IPS-15b (cell line): ENCODE measurements around the gene UBP1.
"Not testable (repeated sequence)": the region's sequence is repeated elsewhere in the genome, so short reads cannot be mapped to it uniquely, and the experiment has no call there.

ENCODE experiments used
- H3K27me3 ChIP-seq: one replicate; pipeline ENCODE4 v1.6.1; 2013; ENCODE audit warnings: low read length; ENCODE audit not compliant: control insufficient read depth, insufficient read depth
- H3K36me3 ChIP-seq: one replicate; pipeline ENCODE4 v1.6.1; 2013; ENCODE audit warnings: low read length; ENCODE audit not compliant: control insufficient read depth, insufficient read depth
- H3K4me1 ChIP-seq: one replicate; pipeline ENCODE4 v1.6.1; 2013; ENCODE audit warnings: mild to moderate bottlenecking, low read length; ENCODE audit not compliant: control insufficient read depth, insufficient read depth
- H3K4me3 ChIP-seq: one replicate; pipeline ENCODE4 v1.5.1; 2013; ENCODE audit warnings: low read depth, low read length
- H3K9ac ChIP-seq: one replicate; pipeline ENCODE4 v1.6.1; 2013; ENCODE audit warnings: low read depth, mild to moderate bottlenecking, low read length
- H3K9me3 ChIP-seq: one replicate; pipeline ENCODE4 v1.6.1; 2013; ENCODE audit warnings: mild to moderate bottlenecking, low read length; ENCODE audit not compliant: control insufficient read depth, insufficient read depth

UBP1 gene

DNA sequence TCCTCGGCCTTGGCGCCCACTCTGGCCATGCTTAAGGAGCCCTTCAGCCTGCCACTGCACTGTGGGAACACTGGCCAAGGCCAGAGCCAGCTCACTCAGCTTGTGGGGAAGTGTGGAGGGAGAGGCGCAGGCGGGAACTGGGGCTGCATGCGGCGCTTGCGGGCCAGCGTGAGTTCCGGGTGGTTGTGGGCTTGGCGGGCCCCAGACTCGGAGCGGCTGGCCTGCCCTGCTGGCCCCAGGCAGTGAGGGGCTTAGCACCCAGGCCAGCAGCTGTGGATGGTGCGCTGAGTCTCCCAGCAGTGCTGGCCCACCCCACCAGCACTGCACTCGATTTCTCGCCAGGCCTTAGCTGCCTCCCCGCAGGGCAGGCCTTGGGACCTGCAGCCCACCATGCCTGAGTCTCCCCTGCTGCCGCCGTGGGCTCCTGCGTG is 13.1 kb upstream of the UBP1 start:
- H3K4me3 ChIP-seq: no peak overlapping the region
- no peaks in the 10 kb centered on the region for H3K27me3 ChIP-seq
- no peak overlapping the region for H3K9ac ChIP-seq
- H3K9me3 ChIP-seq: peaks cover 2% of the 10 kb centered on the region
- H3K36me3 ChIP-seq: peaks cover 9% of the 10 kb centered on the region
- H3K4me1 ChIP-seq: no peaks in the 10 kb centered on the region

DNA sequence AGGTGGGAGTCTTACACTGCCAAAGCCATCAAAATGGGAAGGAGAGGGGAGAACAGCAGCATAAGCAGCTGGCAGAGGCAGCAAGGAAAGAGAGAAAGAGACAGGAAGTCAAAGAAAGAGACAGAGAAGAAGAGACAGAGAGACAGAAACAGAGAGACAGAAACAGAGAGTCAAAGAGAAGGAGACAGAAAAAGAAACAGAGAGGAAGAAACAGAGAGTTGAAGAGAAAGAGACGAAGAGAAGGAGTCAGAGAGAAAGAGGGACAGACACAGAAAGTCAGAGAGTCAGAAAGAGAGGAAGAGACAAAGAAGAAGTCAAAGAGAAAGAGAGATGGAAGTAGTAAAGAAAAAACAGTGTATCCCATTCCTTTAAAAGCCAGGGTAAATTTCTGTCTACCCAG is 11.8 kb upstream of the UBP1 start:
- H3K4me1 ChIP-seq, H3K4me3 ChIP-seq, H3K9me3 ChIP-seq, H3K9ac ChIP-seq, H3K27me3 ChIP-seq, H3K36me3 ChIP-seq: not testable (repeated sequence)

DNA sequence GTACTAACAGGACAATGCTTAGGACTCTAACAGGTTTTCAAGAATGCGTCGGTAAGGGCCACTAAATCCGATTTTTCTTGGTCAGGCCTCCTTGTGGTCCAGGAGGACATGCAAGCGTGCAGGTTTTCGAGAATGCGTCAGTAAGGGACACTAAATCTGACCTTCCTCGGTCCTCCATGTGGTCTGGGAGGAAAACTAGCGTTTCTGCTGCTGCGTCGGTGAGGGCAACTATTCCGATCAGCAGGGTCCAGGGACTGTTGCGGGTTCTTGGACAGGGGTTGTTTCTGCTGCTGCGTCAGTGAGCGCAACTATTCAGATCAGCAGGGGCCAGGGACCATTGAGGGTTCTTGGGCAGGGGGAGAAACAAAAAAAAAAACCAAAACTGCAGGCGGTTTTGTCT is 7.8 kb upstream of the UBP1 start:
- Histone ChIP-seq H3K4me3 (peak overlapping the region; percentile 58), H3K36me3 (peaks cover 2% of the 10 kb centered on the region), H3K4me1 (no peaks in the 10 kb centered on the region), H3K9ac (peak overlapping the region; percentile 32), H3K27me3 (no peaks in the 10 kb centered on the region), H3K9me3 (no peaks in the 10 kb centered on the region)

DNA sequence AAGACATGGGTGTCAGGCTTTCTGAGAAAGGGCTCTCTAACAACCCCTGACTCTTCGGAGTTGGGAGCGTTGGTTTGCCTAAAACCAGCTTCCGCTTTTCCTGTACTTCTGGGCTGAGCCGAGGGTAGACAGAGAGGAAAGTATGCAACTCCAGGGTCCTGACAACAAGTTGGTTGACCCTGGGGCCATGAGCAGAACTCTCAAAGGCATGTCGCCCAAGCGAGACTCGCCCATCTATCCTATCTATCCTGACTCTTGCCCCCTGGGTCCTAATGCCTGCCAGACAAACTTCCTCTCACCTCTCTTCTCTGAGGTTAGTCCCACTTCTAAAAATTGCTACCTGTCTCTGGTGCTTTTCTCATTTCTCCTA is 7.0 kb upstream of the UBP1 start:
- H3K36me3 ChIP-seq, H3K4me1 ChIP-seq, H3K27me3 ChIP-seq, H3K9ac ChIP-seq, H3K9me3 ChIP-seq: not testable (repeated sequence)
- H3K4me3 ChIP-seq: peak overlapping the region; percentile 58

DNA sequence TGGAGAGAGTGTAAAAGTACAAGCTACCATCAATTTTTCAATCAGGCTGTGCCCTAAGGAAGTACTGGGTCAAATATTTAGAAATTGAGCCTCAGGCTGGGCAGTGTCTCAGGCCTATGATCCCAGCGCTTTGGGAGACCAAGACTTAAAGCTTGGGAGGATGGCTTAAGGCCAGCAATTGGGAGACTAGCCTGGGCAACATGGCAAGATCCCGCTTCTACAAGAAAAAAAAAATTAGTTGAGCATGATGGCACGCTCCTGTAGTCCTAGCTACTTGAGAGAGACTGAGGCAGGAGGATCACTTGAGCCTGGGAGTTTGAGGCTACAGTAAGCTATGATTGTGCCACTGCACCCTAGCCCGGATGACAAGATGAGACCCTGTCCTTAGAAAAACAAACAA is 2.0 kb upstream of the UBP1 start:
- no peak overlapping the region for H3K4me3 ChIP-seq
- no peak overlapping the region for H3K9ac ChIP-seq
- no peaks in the 10 kb centered on the region for H3K27me3 ChIP-seq
- H3K9me3 ChIP-seq: no peaks in the 10 kb centered on the region
- H3K4me1 ChIP-seq: no peaks in the 10 kb centered on the region
- H3K36me3 ChIP-seq: no peaks in the 10 kb centered on the region

DNA sequence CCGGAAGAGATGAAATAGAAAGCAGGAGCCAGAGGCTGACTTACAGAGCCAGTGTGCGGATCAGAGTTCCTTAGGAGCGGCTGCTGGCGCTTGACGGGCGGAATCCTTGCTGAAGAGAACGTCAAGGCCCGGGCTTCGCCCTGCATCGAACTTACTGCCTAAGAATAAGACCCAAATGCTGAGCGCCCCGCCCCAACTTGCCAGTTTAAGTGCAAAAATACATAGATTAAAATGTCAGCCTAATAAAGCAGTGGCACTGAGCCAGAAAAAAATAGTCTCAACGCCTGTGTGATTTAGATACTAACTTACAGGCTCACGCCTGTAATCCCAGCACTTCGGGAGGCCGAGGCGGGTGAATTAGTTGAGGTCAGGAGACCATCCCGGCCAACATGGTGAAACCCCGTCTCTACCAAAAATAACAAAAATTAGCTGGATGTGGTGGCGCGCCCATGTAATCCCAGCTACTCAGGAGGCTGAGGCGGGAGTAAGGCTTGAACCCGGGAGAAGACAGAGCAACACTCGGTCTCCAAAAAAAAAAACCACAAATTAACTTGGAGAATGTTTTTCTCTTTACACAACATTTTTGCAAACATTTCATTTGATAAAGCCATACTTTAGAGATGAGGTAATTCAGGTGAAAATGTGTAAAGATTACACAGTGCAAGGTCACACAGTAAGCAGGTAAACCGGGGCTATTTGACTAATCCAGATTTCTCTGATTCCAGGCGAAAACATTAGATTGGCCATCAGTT is 1.2 kb upstream of the UBP1 start:
- Histone ChIP-seq H3K9ac (peak overlapping the region; percentile 85), H3K9me3 (no peaks in the 10 kb centered on the region), H3K36me3 (no peaks in the 10 kb centered on the region), H3K27me3 (no peaks in the 10 kb centered on the region), H3K4me1 (peaks cover 4% of the 10 kb centered on the region), H3K4me3 (peak overlapping the region; percentile 83)

DNA sequence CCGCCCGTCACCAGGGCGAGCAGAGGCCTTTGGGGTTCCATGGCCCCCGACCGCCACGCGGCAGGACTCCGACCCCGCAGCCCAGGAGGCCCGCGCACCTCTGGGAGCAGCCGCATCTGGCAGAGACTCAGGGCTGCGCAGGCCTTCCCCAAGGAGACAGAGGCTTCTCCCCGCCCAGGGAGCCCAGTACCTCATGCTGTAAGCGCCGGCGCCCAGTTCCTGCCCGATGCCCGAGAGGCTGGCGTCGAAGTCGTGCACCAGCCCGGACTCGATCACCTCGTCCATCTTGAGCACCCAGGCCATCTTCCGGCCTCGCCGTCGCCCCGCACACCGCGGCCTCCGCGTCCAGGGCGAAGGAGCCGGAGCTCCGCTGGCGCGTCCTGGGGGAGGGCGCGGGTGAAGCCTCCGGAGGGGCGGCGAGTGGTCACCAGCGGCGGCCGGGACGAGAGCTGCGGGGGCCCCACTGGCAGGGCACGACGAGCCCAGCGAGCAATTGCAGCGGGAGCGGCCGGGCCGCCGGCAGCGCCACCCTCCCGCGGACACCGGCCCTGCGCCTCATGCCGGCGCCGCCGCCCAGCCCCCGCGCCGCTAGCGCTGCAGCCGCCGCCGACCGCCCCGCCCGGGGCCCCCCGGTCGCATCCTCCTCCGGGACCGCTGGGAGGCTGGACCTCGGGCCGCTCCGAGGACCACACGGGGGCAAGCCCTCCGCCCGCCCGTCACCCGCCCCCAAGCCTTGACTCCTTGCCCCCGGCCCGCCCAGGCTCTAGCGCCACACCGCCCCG is 468 bp downstream of the UBP1 start:
- H3K27me3 ChIP-seq: no peaks in the 10 kb centered on the region

DNA sequence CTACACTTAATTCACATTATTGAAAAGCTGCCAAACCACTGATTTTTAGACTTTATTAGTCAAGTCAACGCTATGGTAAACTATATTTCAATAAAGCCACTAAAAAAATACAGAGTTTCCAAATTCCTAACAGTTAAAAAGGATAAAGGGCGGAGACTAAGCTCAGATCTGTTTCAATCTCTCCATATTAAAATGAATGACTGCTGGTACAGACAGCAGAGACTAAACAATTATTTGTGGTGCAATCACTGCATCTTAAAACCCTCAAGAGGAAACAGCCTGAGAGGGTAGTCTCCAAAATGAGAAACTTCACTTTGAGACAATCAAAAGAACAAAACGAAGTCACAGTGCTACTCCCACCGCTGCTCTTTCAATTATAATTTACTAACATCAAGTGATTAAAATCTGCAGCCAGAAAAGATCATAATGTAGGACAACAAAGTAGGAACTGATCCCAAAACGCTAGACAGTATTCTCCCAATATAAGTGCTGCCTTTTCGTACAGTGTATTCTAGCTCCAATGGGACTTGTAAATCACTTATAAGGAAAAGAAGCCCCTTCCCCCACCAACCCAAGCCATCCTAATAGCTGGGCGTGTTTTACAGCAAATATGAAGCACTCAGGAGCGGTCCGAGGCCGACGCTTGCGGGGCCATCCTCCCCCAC is 1.2 kb downstream of the UBP1 start:
- Histone ChIP-seq H3K27me3 (no peaks in the 10 kb centered on the region), H3K4me3 (peak overlapping the region; percentile 90), H3K36me3 (no peaks in the 10 kb centered on the region), H3K9ac (peak overlapping the region; percentile 91), H3K9me3 (no peaks in the 10 kb centered on the region), H3K4me1 (peaks cover 4% of the 10 kb centered on the region)

More for the DNA sequence above, 468 bp downstream of the UBP1 start:
- Histone ChIP-seq H3K9ac (peak overlapping the region; percentile 91), H3K9me3 (no peaks in the 10 kb centered on the region), H3K4me1 (peaks cover 4% of the 10 kb centered on the region), H3K4me3 (peak overlapping the region; percentile 90), H3K36me3 (no peaks in the 10 kb centered on the region)

DNA sequence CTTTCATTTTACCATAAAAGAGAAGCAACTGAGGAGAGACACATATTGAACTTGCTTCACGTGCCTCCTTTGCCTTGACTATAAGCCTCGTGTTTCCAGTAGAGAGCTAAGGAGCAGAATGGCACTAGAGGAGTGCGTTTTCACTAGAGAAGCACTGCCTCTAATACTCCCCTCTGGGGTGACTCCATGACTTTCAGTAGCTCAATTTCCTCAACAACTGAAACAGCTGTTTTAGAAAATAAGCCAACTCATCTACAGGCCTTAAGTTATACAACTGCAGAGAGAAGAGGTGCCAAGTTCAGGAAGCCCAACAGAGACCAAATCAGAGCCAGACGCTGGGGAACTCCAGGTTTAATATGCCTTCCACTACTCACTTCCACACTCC is 1.9 kb downstream of the UBP1 start:
- H3K36me3 ChIP-seq: no peaks in the 10 kb centered on the region
- H3K27me3 ChIP-seq: no peaks in the 10 kb centered on the region
- peak overlapping the region; percentile 90 for H3K4me3 ChIP-seq
- no peaks in the 10 kb centered on the region for H3K9me3 ChIP-seq
- peaks cover 4% of the 10 kb centered on the region for H3K4me1 ChIP-seq
- no peak overlapping the region for H3K9ac ChIP-seq

DNA sequence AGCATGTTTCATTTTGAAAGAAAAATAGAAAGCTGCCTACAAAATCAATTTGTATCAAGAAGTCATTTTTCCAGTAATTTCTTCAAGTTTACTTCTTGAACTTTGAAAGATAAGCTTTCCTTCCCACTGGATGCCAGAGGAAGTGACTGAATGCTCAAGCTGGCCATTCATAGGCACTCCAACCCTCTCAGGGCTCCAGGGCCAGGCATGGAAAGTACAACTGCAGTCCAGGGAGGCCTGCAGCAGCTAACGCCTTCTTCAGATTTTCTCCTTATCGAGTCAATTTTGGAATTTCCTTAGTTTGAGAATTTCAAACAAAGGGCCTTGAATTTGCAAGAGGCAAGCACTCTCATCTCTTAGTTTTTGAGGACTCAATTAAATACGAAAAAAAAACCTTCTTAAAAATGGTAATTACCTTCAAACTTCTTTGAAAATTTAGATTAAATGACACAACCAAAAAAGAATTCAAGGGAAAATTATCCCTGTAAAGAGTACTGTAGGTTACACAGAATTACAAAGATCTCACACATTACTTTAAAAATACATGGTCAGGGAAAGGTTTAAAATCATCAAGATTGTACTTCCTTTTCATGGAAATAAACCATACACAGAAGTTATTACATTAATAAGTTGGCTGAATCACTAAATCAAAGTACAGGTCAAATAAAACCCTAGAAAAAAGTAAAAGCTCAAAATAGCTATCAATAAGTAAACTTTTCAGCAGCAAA is 2.5 kb downstream of the UBP1 start:
- Histone ChIP-seq H3K9ac (no peak overlapping the region), H3K9me3 (no peaks in the 10 kb centered on the region), H3K27me3 (no peaks in the 10 kb centered on the region), H3K4me3 (peak overlapping the region; percentile 90), H3K36me3 (no peaks in the 10 kb centered on the region), H3K4me1 (peaks cover 4% of the 10 kb centered on the region)

DNA sequence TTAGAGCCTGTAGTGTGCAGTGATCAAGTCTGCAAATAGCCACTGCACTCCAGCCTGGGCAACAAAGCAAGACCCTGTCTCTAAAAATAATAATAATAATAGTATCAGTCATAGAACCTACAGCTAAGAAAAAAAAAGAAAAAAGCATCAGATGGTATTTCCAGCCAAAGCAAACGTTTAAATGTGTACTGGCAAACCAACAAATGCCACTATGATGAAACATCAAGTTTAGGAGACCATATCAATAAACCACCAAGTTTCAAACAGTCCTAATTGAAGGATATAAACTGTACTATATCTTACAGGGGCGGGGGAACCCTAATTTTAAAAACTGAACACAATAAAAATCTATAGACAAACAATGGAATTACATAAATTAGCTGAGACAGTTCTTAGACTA is 6.4 kb downstream of the UBP1 start:
- peaks cover 29% of the 10 kb centered on the region for H3K4me1 ChIP-seq
- H3K27me3 ChIP-seq: no peaks in the 10 kb centered on the region
- no peak overlapping the region for H3K9ac ChIP-seq
- no peak overlapping the region for H3K4me3 ChIP-seq
- H3K36me3 ChIP-seq: no peaks in the 10 kb centered on the region
- no peaks in the 10 kb centered on the region for H3K9me3 ChIP-seq
